GM06990 (cell line): ENCODE data around the gene METTL25.

ENCODE experiments used
- DNase-seq: peaks from one replicate; pipeline ENCODE4 v3.0.0-alpha.2; 2011; ENCODE audit not compliant: insufficient read length; ENCODE audit errors: extremely low read depth
- H3K27me3 ChIP-seq: replicated peaks from 2 replicates; pipeline ENCODE4 v1.6.0; 2011; ENCODE audit warnings: low read length; ENCODE audit not compliant: control insufficient read depth, insufficient read depth
- H3K36me3 ChIP-seq: 2 replicates; pipeline ENCODE4 v1.5.1; 2011; ENCODE audit warnings: low read length; ENCODE audit not compliant: control insufficient read depth, insufficient read depth
- H3K4me3 ChIP-seq: replicated peaks from 2 replicates; pipeline ENCODE4 v1.5.1; 2011; ENCODE audit warnings: low read depth, mild to moderate bottlenecking, control low read depth, low read length
- TF ChIP-seq, protein P1 (sequence below): IDR thresholded peaks from 2 replicates; pipeline ENCODE4 v1.5.1; 2011; ENCODE audit warnings: low read length, control low read depth, mild to moderate bottlenecking, inconsistent platforms; ENCODE audit not compliant: insufficient read depth, poor library complexity, severe bottlenecking

METTL25 gene

DNA sequence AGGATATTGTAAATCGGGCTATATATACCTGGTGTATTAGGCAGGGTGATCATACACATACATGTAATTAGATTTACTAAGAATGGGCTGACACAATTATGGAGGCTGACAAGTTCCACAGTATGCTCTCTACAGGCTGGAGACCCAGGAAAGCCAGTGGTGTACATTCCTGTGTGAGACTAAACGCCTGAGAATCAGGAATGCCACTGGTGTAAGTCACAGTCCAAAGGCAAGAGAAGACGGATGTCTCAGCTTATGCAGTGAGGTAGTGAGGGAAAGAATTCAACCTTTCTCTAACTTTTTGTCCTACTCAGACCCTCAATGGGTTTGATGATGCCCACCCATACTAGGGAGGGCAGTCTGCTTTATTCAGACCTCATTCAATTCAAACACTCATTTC, 57.1 kb downstream of the METTL25 start:
- TF ChIP-seq, protein P1, sequence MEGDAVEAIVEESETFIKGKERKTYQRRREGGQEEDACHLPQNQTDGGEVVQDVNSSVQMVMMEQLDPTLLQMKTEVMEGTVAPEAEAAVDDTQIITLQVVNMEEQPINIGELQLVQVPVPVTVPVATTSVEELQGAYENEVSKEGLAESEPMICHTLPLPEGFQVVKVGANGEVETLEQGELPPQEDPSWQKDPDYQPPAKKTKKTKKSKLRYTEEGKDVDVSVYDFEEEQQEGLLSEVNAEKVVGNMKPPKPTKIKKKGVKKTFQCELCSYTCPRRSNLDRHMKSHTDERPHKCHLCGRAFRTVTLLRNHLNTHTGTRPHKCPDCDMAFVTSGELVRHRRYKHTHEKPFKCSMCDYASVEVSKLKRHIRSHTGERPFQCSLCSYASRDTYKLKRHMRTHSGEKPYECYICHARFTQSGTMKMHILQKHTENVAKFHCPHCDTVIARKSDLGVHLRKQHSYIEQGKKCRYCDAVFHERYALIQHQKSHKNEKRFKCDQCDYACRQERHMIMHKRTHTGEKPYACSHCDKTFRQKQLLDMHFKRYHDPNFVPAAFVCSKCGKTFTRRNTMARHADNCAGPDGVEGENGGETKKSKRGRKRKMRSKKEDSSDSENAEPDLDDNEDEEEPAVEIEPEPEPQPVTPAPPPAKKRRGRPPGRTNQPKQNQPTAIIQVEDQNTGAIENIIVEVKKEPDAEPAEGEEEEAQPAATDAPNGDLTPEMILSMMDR = no peak
- H3K36me3 ChIP-seq = no peaks in the 10 kb centered on the region
- no peak for DNase-seq
- H3K4me3 ChIP-seq = no peak overlapping the region
- no peaks in the 10 kb centered on the region for H3K27me3 ChIP-seq

GRCh38 chr12:82425241-82425640, 66.9 kb downstream of the METTL25 start:
- no peak overlapping the region for H3K4me3 ChIP-seq
- TF ChIP-seq, protein P1 = no peak
- H3K27me3 ChIP-seq = no peaks in the 10 kb centered on the region
- no peaks in the 10 kb centered on the region for H3K36me3 ChIP-seq
- DNase-seq = no peak

- TF ChIP-seq, protein P1 = no peak
- DNase-seq = no peak
- H3K27me3 ChIP-seq = no peaks in the 10 kb centered on the region
- H3K36me3 ChIP-seq = no peaks in the 10 kb centered on the region
- H3K4me3 ChIP-seq = no peak overlapping the region
Measured at GRCh38 chr12:82426081-82426480, 67.8 kb downstream of the METTL25 start.

GRCh38 chr12:82426586-82426985, 68.3 kb downstream of the METTL25 start:
- DNase-seq = no peak
- Histone ChIP-seq H3K27me3 (no peaks in the 10 kb centered on the region), H3K36me3 (no peaks in the 10 kb centered on the region), H3K4me3 (no peak overlapping the region)
- TF ChIP-seq, protein P1 = no peak

GRCh38 chr12:82430541-82431145, 72.3 kb downstream of the METTL25 start:
- Histone ChIP-seq H3K4me3 (no peak overlapping the region), H3K27me3 (no peaks in the 10 kb centered on the region), H3K36me3 (no peaks in the 10 kb centered on the region)
- DNase-seq = no peak
- TF ChIP-seq, protein P1 = no peak
